Activated gamma-delta T cell treated with anti-CD3 and anti-CD28 coated beads, Interleukin-2, amount 50 U/mL, for 16 hours (primary cell): Measurements from ENCODE around the gene CELF4.

Experiments
- DNase-seq: peaks from one replicate; pipeline ENCODE4 v3.0.0-alpha.2; 2020; ENCODE audit warnings: low read depth

Gene CELF4

DNA sequence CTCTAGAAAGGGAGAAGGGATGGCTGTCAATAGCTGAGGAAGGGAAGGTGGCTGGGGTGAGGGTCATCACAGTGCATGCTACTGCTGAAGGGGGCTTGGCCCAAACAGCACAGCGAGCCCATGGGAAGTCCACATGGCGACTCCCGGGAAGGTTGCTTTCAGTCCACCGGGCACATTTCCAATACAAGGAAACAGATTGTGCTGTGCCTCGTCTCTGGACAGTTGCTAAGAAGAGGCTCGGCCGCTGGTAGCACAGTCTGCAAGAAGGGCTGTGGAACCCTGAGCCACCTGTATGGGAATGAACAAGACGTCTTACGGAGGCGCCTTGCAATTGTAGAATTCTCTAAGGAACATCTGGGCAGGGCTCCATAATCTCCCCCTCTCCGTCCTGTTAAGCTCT lies 123.1 kb downstream of the CELF4 start:
- DNase-seq, result no peak

DNA sequence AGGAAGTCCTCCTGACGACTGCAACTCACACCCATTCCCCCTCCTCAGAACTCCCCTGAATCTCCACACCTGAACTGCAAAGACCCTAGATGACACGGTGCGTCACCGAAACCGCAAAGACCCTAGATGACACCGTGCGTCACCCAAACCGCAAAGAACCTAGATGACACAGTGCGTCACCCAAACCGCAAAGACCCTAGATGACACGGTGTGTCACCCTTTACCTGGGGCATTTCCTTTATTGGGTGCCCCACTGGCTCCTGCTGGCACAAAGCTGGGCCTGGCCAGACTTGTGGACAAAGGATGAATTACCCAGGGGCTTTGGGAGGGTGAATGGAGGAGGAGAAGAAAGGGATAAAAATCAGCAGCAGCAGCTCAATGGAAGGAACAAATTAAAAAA lies 123.8 kb downstream of the CELF4 start:
- no peak for DNase-seq

DNA sequence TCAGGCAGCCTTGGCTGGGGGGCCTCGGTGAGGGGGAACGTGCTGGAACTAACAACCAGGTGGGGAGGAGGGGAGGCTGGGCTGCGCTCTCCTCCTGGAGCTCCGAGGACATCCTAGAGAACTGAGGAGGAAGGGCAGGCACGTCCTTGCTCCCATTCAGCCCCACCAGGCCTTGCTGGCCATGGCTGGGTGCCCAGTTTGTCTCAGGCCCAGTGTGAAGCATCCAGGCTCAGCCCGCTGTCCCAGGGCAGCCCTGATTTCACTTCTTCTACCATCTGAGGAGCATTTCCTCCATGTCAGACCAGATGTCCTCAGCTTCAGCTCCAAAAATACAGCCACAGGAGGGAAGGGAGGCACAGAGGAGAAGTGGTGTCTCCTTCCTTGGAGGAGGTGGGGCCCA lies 125.4 kb downstream of the CELF4 start:
- no peak for DNase-seq

DNA sequence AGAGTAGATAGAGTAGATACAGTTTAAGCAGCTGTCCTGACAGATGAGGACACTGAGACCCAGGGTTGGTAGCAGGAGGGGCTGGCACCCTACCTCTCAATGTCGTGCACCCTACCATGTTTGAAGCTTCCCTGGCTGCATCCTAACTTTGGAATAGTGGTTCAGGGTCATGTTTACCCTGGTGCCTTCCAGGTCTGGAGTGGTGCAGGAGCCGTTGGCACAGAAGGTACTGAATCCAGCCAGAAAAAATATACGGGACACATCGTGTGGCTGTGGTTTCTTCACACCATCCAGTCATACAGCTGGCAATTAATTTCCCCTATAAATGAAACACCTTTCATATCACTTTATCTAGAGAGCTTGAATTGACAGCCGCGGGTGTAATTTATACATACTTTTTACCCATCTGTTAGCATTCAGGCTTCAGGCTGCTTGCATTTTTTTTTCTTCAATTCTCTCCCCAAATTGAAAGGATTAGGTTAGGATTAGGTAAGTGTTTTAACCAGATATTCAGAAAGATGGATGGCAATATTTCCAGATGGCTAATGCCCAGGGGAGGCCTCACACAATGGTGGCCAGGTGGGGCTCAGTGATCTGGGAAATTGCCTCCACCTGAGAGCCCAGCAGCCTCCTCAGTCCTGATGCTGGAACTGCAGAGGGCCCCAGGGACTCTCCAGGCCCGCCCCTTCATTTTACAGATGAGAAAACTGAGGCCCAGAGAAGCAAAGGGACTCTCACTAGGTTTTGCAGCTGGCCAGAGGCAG lies 127.0 kb downstream of the CELF4 start:
- DNase-seq, result no peak

DNA sequence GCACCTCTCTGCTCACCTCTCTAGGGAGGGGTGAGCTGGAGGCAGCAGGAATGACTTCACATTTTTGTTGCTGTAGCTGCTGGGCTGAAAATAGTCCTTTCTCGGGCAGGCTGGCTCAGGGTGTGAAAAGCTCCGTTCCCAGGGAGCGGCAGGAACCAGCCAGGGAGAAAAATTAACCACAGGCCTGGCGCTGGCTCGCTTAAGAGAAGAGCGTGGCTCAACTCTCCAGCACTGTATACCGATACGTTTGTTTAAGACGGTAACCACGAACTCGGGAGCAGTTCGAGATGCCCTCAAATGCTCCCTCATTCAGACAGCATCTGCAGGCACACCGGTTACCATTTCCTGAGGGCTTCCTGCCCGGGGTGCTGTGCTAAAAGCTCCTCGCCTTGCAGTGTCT lies 129.6 kb downstream of the CELF4 start:
- no peak for DNase-seq

DNA sequence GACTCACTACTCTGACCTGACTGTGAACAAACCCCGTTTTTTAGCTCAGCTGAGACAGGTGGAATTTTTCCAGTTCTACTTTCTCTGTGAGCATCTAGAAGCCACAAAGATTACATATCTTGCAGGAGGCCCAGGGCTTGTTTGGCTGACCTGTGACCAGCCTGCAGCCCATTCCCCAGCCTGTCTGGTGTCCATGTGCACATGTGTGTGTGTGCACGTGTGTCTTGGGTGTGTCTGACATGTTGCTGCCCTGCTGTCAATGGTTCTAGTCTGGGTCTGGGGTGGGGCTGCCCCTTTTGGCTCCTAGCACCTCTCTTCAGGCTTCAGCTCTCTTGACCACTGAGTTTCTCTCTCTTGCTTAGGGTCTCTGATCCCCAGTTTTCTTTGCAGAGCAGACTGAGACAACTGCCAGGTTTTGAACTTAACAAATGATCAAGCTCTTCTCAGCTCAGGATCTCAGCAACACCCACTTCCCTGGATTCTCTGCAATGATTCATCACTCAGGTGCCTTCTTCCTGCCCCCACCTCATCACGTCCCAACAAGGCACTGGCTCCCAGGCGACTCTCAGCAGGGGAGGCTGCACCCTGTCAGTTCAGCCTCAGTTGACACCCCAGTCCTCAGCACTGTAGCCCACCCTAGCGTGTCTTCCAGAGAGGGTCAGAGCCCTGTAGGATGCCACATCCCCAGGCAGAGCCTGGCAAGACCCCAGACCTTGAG lies 130.3 kb downstream of the CELF4 start:
- no peak for DNase-seq

DNA sequence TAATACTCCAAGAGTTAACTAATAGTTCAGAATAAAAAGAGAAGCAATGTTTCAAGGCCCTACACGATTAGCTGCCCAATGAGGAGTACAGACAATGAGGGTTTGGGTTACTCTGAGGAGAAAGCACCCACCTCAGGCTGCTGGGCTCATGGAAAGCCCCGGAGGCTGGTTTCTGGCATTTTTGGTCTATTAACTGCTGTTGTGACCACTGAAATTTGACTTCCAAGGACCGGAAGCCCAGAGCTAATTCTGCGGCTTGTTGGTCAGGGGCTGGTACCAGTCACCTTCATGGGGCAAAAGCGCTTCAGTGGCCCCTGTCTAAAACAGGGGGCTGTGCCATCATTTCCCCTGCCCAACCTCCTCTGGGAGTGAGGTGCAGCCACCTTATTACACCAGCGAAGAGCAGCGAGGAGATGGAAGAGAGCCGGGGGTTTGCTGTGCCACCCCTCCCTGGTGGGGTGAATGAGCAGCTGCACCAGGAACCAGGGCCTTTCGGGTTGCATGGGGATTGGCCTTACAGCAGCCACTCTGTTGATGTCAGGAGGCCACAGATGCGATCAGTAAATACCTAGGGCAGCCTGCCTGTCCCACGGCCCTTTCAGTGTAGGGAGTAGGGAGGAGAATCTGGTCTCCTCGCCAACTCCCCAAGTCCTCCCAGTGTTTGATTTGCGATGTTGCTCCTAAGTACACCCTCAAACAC lies 131.3 kb downstream of the CELF4 start:
- no peak for DNase-seq

DNA sequence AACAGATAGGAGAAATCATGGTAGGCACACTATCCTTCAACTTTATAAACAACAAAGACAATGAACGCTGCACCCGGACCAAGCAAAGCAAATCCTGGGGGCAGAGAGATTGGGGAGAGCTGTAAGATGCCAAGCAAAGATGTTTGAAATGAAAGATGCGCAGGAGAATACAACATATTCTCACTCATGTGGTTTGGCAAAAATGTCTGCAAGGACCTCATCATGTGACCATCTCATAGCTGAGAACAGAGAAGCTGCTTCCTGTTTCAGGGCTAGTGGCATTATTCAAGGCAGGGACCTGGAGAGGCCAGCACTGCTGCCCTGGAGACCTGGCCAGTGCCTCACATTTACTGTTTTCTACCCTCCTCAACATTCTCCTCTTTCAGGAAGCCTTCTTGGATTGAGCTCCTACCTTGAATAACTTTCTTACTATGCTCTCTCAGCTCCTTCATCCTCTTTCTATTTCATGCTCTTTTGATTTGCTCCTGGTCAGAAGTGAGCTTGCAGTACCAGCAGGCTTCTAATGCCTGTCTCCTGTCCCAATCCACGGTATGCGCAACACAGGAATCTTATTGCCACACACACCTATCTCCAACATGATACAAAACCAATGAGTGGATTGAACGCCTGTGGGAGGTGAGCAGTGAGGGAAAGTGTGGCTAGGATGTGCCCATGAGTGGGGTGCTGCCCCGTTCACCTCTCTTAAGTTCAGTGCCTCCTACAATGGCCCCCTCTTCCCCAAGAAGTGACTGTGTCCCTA lies 133.0 kb downstream of the CELF4 start:
- DNase-seq, result no peak

DNA sequence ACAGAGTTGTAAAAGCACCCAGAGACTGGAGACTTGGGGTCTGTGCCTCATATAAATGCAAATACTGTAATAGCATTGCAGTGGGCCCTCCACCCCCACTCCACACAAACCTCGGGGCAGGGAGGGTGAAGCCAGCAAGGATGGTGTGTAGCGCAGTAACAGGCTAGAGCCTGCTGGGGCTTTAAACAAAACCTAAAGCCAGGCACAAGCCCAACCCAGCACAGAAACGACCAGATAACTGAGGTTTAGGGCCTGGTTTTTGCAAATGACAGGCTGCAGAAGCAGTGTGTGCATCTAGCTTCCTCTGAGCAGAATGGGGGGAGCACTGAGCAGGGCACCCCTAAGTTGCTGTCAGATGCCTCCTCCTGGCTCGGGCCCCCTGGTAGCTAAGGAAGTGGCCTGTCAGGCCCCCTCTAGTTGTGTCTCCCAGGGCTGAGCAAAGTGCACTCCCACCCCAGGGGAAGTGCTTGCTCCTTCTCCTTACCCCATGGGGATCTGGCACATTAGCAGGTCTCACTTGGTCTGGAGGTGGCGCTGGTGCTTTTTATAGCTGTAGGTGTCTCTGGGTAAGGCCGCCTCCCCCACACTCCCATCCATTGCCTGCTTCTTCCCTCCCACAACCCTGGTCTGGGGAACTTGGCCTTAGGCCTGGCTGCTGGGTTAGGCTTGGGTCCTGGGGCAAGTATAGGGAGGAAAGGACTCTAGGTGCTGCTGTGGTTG lies 135.1 kb downstream of the CELF4 start:
- no peak for DNase-seq

DNA sequence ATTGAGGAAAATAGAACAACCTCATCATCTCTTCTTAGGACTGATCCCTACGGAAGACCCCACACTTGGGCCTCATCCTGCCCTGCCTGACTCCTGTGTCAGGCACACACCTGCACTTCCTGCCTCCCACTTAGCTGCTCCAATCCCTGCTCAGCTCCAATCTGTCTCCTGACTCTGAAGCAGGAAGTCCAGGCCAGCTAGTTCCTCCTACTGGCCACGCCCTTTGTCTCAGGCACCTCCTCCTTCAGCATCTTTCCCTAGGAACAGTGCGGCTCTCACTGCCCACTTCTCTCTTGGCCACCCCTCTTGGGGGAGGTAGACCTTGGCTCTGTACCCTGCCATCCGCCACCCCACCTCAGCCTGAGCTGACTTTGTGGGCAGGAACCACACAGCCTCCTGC lies 135.8 kb downstream of the CELF4 start:
- no peak for DNase-seq

DNA sequence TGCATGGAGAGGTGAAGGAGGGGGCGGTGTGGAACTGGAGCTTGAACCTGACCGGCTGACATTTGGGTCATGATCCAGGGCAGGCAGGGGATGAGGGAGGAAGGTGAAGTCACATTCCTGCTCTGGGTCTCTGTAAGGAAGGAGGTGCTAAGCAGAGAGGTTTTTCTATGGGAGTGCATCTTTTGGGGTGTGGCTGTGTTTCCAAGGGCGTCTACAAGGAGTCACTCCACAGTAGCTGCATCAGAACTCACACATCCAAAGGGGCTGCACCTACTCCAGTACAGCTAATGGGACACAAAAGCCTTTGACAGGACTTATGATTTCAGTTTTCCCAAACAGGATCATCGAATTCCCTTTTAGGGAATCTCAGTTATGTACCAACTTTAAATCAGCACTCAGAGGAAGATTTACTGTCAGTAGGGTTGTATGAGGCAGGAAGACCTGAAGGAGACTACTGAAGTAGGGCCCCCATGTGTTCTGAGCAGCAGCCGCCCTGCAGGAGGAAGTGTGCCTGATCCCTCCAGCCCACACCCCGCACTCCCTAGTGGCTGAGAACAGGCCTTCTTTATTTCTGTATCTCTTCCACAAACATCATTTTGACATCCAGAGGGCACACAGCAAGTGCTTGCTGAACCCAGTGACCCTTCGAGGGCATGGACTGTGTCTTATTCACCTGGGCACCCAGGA lies 137.2 kb downstream of the CELF4 start:
- no peak for DNase-seq

DNA sequence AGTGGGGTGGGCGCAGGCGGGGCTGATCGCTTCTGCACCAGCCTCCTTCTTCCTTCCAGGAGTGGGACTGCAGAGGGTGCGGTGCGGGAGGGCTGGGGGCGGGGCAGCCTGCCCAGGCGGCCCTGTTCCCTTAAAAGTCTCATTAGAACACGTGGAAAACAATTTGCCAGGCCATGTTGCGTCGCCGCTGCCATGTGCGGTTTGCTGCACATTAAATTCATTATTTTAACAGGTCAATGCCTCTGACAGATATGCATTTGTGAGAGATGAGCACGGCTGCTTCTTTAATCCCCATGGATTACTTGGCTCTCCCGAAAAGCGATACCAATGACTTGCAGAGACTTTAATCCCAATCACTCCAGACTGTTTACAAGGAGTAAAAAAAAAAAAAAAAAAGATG lies 139.0 kb downstream of the CELF4 start:
- DNase-seq, result no peak

DNA sequence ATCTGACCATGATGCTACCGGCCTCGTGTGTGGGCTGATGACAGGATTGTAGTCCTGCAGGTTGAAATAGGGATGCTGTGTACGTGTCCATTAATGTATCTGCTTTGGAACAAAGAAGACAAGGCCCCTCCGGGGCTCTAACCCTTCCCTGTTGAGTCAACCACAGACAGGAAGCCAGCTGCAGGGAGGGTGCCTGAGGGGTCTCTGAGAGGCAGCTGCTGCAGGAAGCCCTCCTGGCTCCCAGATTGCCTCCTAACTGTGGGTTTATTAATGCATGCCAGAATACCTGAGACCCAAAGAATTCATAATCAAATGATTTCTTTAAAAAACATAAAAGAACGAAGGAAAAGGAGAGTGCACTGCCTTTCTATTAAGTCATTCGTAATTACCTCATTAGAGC lies 140.4 kb downstream of the CELF4 start:
- no peak for DNase-seq

DNA sequence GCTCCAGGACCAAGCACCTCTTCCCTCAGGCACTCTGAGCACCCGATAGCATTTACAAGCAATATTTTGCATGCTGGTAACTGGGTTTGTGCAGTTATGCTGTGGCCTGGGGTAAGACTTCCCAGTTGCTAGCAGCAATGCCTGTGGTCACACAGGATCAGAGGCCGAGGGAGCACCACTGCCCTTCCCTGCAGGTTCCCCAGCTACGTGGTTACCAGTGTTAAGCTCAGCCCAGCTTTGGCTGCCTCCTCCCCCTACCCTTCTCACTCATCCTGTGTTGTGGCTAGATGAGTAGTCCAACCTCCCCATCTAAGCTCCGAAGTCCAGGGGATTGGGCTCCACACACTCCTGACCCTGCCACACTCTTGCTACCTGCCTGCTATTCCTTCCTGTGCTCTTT lies 141.1 kb downstream of the CELF4 start:
- DNase-seq, result no peak

DNA sequence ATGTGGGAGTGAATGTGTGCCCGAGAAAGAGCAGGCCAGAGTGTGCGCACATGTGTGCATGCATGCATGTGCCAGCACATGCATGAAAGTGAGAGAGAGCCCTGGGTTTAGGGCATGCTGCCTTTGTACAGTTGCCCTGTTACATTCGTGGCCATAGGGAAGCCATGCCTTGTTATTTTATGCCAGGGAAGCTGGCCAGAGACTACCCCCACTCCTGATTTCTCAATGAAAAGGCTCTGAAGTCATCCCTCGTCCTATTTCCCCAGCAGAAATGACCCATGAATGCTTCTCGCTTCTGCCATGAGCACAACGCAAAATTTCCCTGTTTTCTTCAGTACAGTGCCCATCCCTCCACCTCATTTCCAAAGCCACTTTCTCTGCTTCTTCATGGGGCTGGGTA lies 143.0 kb downstream of the CELF4 start:
- no peak for DNase-seq

DNA sequence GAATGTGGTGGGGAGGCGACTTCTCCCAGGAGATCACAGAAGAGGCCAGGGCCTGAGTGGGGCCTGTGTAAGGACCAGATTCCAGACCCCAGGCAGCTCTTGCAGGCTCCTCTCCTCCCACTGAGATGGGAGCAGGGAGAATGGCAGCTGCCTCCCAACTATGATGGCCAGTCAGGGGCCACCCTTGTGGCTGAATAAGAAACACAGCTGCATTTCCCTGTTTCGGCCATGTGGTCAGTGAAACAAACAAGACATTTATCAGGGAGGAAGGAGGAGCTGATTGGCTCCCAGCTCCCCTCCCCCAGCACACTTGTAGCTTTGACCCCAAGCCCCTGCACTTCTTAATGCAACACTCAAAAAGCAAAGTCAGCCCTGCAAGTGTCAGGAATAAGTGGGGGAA lies 143.5 kb downstream of the CELF4 start:
- no peak for DNase-seq

DNA sequence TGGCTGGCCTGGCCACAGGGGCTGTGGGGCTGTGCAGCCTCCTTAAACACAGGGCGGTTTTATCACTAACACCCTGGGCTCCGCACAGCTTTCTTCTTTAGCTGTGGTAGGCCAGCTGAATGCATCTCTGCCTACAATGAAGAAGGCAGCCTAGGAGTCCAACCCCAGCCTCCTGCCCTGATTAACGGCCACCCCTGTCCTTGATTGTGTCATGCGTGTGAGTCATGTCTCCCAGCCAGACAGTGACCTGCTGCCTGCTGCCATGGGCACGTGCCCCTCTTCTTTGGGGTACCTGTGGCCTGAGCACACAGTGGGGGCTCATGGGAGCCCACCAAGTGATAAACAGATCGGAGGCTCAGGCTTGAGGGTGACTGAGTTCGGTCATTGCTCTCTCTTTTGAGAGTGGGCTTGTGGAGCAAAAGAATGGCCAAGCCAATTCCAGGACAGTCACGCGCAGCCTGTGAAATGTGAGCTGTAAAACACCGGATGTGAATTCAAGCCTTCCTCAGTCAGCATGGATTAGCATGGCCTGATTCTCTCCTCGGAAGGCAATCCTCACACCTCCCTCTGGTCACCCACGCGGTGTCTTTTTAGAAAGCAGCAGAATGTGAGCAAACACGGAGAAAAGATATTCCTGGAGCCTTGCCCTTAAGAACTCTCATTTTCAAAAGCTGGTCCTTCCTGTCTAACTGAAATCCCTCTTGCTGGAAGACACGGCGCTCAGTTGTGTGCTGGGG lies 144.1 kb downstream of the CELF4 start:
- DNase-seq, result no peak

DNA sequence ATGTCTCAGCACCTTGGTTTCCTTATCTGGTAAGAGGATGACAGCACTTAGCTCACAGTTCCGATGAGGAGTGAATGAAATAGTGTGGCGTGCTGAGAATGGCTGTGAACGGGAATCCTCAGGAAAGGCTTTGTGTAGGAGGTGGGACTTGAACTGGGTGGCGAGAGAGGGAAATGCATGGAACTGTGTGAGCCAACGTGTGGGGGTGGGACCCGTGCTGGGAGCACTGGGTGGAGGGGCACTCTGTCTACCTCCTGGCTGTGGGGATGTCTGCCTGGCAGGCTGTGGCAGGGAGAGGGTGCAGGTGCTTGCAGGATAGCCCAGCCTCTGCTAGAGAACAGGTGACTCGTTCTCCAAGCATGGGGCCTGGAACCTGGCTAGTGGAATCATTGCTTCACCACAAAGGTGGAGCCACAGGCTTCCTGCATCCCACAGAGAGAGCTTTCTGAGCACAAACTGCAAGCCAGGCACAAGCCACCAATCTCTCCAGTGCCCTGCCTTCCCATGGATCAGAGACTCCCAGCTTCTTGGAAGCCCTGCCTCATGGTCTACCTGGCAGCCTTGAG lies 145.2 kb downstream of the CELF4 start:
- no peak for DNase-seq

DNA sequence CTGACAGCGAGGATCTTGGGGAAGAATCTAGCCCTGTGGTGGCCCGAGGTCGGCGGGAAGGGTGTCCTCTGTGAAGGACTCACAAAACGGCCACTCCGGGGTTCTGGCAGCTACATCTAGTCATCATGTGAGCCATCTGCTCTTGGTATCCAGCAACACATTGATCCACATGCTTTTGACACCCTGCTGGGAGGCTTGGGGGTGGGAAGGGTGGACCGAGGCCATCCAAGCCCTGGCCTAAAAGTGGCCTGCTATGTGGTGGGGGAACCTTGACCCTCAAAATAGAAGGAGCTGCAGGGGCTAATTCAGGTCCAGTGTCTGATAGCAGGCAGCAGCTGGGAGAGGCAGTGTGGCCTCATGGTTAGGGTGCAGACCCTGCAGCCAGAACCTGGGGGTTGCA lies 145.7 kb downstream of the CELF4 start:
- DNase-seq, result no peak

DNA sequence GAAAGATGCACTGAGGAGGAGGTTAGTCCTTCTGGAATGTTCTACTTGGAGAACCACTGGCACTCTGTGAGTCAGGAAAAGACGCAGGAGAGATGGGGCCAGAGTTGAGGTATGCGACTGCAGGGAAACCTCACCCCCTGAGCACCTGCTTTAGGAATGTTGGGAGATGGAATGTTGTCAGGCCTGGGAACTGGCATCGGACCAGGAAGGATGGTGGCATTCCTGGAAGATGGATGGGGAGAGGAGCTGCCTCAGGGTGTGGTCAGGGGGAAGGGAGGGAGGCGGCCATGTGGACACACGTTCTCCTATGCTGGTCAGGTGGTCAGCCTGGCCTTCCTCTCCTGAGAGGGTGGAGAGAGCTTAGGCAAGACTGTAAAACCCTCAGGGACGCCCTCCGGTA lies 146.3 kb downstream of the CELF4 start:
- DNase-seq, result no peak
